ENCODE measurements around the gene GLRB. TPM values are rescaled to one million over a fixed set of nuclear protein-coding genes. Genes with fewer than 3 reads are reported as not detected.
A peak's percentile ranks its signal among the peaks of the same experiment; 100 is the strongest.

GLRB gene
- total RNA-seq, 6 experiments from 2014 or later, result 0.12 to 1.7 (median 0.36) TPM

GRCh38 chr4:157128395-157128794 is 52.4 kb downstream of the GLRB start:
- no peak for DNase-seq
- ATAC-seq, result peak; percentile 37 to 58 (median 46)

GRCh38 chr4:157141976-157142375 is 66.0 kb downstream of the GLRB start:
- intact Hi-C loops (cut with DNase I), result no loop called here
- H3K4me1 ChIP-seq, result no peaks in the 10 kb centered on the region
- TF ChIP-seq POLR2A (IDR thresholded peaks at IDR 0.05), result no peak
- no peak for TF ChIP-seq CTCF (IDR thresholded peaks at IDR 0.05)

More at GRCh38 chr4:157128395-157128794, 52.4 kb downstream of the GLRB start:
- Histone ChIP-seq H3K27me3 (no peaks in the 10 kb centered on the region), H3K9me3 (no peaks in the 10 kb centered on the region), H3K4me1 (no peaks in the 10 kb centered on the region), H3K4me3 (no peak overlapping the region), H3K27ac (no peak overlapping the region), H3K36me3 (no peaks in the 10 kb centered on the region)
- intact Hi-C loops (cut with DNase I), result no loop called here
- TF ChIP-seq POLR2A (IDR thresholded peaks at IDR 0.05) (no peak), CTCF (IDR thresholded peaks at IDR 0.05) (peak; percentile 13 to 35 (median 34))

GRCh38 chr4:157143369-157143768 is 67.4 kb downstream of the GLRB start:
- no peak overlapping the region for H3K27ac ChIP-seq
- no peaks in the 10 kb centered on the region for H3K27me3 ChIP-seq
- H3K9me3 ChIP-seq, result no peaks in the 10 kb centered on the region
- H3K36me3 ChIP-seq, result no peaks in the 10 kb centered on the region
- intact Hi-C loops (cut with DNase I), result no loop called here
- H3K4me3 ChIP-seq, result no peak overlapping the region
- peak in 3 of 4 donors; percentile 40 to 70 (median 43) for ATAC-seq
- TF ChIP-seq CTCF (IDR thresholded peaks at IDR 0.05) (no peak), POLR2A (IDR thresholded peaks at IDR 0.05) (no peak)
- no peak for DNase-seq
- WGBS (ENCODE audit: insufficient coverage, low coverage, low lambda C conversion rate, missing lambda C conversion rate), result 40% methylated on average over 4 of the region's 4 CpGs
- H3K4me1 ChIP-seq, result no peaks in the 10 kb centered on the region

More at GRCh38 chr4:157141976-157142375, 66.0 kb downstream of the GLRB start:
- no peak overlapping the region for H3K4me3 ChIP-seq
- H3K27me3 ChIP-seq, result no peaks in the 10 kb centered on the region
- no peaks in the 10 kb centered on the region for H3K9me3 ChIP-seq
- ATAC-seq (no peak), DNase-seq (no peak)
- H3K36me3 ChIP-seq, result no peaks in the 10 kb centered on the region
- H3K27ac ChIP-seq, result no peak overlapping the region

GRCh38 chr4:157151711-157152110 is 75.8 kb downstream of the GLRB start:
- ATAC-seq (no peak), DNase-seq (no peak)
- TF ChIP-seq POLR2A (IDR thresholded peaks at IDR 0.05) (no peak), CTCF (IDR thresholded peaks at IDR 0.05) (no peak)
- H3K9me3 ChIP-seq, result no peaks in the 10 kb centered on the region
- no peak overlapping the region for H3K4me3 ChIP-seq
- no peaks in the 10 kb centered on the region for H3K4me1 ChIP-seq
- no peaks in the 10 kb centered on the region for H3K36me3 ChIP-seq
- intact Hi-C loops (cut with DNase I), result no loop called here
- no peaks in the 10 kb centered on the region for H3K27me3 ChIP-seq
- WGBS (ENCODE audit: insufficient coverage, low coverage, low lambda C conversion rate, missing lambda C conversion rate), result 38% methylated on average over 1 of the region's 1 CpG
- H3K27ac ChIP-seq, result no peak overlapping the region

GRCh38 chr4:157165935-157166610 is 90.1 kb downstream of the GLRB start:
- 57% methylated on average over 3 of the region's 3 CpGs for WGBS (ENCODE audit: insufficient coverage, low coverage, low lambda C conversion rate, missing lambda C conversion rate)
- Histone ChIP-seq H3K9me3 (no peaks in the 10 kb centered on the region), H3K27ac (no peak overlapping the region), H3K27me3 (no peaks in the 10 kb centered on the region), H3K4me1 (no peaks in the 10 kb centered on the region), H3K4me3 (no peak overlapping the region), H3K36me3 (no peaks in the 10 kb centered on the region)
- no peak for TF ChIP-seq POLR2A (IDR thresholded peaks at IDR 0.05)
- no peak for TF ChIP-seq CTCF (IDR thresholded peaks at IDR 0.05)
- no peak for ATAC-seq
- DNase-seq, result no peak
- intact Hi-C loops (cut with DNase I), result no loop called here
